Measurements from ENCODE around the gene ST6GALNAC2. TPM values are rescaled to one million over a fixed set of nuclear protein-coding genes. Genes with fewer than 3 reads are reported as not detected.
A peak's percentile ranks its signal among the peaks of the same experiment; 100 is the strongest.

Gene ST6GALNAC2
- total RNA-seq, 4 donors from 2014 or later, result 1.4 to 4.4 (median 1.6) TPM; not detected in 1

DNA sequence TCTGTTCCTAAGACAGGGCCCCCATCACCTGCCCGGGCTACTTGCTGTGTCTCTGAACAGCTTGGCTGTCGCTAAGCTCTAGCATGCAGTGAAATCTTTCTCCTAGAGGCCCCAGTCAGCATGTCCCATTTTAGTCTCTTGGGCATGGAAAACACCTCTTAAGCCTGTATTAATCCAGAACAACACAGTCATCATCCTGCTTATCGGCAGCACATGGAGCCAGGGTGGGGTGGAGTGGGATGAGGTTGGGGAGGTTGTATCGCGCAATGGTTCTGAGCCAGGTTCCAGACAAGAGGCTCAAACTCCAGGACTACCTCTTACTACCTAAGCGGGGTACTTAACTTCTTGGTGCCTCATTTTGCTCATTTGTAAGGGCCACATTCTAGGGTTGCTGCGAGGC, 7.8 kb downstream of the ST6GALNAC2 start:
- no peaks in the 10 kb centered on the region for H3K27me3 ChIP-seq
- H3K27ac ChIP-seq, result peak overlapping the region in 1 of 4 donors; percentile 4
- in situ Hi-C loops (cut with MboI; ENCODE audit: low pct_ligation_motif_present in 1 of 4, low pct_unique_long_range_greater_than_20kb in 1 of 4, low sequenced_read_pairs in 3 of 4) (no loop called here), intact Hi-C loops (cut with DNase I; ENCODE audit: low total_unique reads) (no loop called here)
- H3K9me3 ChIP-seq, result no peaks in the 10 kb centered on the region
- no peaks in the 10 kb centered on the region for H3K36me3 ChIP-seq
- H3K4me1 ChIP-seq, result no peaks in the 10 kb centered on the region
- no peak for DNase-seq
- TF ChIP-seq, protein P1, sequence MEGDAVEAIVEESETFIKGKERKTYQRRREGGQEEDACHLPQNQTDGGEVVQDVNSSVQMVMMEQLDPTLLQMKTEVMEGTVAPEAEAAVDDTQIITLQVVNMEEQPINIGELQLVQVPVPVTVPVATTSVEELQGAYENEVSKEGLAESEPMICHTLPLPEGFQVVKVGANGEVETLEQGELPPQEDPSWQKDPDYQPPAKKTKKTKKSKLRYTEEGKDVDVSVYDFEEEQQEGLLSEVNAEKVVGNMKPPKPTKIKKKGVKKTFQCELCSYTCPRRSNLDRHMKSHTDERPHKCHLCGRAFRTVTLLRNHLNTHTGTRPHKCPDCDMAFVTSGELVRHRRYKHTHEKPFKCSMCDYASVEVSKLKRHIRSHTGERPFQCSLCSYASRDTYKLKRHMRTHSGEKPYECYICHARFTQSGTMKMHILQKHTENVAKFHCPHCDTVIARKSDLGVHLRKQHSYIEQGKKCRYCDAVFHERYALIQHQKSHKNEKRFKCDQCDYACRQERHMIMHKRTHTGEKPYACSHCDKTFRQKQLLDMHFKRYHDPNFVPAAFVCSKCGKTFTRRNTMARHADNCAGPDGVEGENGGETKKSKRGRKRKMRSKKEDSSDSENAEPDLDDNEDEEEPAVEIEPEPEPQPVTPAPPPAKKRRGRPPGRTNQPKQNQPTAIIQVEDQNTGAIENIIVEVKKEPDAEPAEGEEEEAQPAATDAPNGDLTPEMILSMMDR (IDR thresholded peaks at IDR 0.05), result no peak
- TF ChIP-seq POLR2AphosphoS5 (IDR thresholded peaks at IDR 0.05) (no peak), EP300 (IDR thresholded peaks at IDR 0.05; ENCODE audit: low read depth) (no peak), POLR2A (IDR thresholded peaks at IDR 0.05) (no peak)
- WGBS, 2 donors (ENCODE audit: low coverage in 1 of 2), result 95 to 100% methylated on average over 1 to 7 of the region's 7 CpGs
- H3K4me3 ChIP-seq, result no peak overlapping the region

DNA sequence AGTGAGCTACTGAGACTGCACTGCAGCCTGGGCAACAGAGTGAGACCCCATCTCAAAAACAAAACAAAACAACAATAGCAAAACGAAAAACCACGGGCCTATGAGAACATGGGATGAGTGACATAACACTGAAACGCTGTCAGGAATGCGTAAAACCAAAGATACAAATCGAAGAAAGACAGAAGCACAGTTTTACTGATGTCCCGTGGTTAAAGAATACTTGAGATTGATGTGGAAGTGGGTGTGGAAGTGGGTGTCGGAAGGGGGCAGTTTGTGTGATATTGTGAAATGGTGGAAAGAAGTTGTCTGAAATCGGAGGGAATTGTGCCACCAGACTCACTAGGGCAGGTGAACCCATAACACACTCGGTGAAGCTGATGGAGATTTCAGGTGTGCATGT, 9.5 kb downstream of the ST6GALNAC2 start:
- WGBS, 2 donors (ENCODE audit: low coverage in 1 of 2), result 87 to 93% methylated on average over 9 of the region's 9 CpGs
- TF ChIP-seq POLR2AphosphoS5 (IDR thresholded peaks at IDR 0.05) (no peak), POLR2A (IDR thresholded peaks at IDR 0.05) (no peak), EP300 (IDR thresholded peaks at IDR 0.05; ENCODE audit: low read depth) (no peak)
- TF ChIP-seq, protein P1 (IDR thresholded peaks at IDR 0.05), result no peak

DNA sequence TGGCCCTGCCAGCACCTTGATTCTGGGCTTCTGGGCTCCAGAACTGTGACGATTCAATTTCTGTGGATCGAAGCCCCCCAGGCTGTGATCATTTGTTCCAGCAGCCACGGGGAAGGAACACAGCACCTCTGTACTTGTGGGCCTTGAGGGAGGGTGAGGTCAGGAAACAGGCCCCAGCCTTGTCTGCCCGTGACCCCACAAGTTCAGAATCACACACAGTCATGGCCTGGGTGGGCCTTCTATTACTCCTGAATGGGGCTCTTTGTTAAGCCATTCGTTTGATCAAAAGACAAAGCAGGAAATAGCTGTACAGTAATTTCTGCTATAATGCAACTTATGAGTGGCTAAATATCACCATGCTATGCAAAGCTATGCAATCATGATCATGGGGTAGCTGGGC, 10.1 kb downstream of the ST6GALNAC2 start:
- DNase-seq, result no peak
- H3K4me3 ChIP-seq, result no peak overlapping the region
- H3K4me1 ChIP-seq, result no peaks in the 10 kb centered on the region
- no peaks in the 10 kb centered on the region for H3K9me3 ChIP-seq
- H3K27ac ChIP-seq, result peak overlapping the region in 1 of 4 donors; percentile 43
- in situ Hi-C loops (cut with MboI; ENCODE audit: low pct_ligation_motif_present in 1 of 4, low pct_unique_long_range_greater_than_20kb in 1 of 4, low sequenced_read_pairs in 3 of 4) (no loop called here), intact Hi-C loops (cut with DNase I; ENCODE audit: low total_unique reads) (no loop called here)
- no peak for TF ChIP-seq EP300 (IDR thresholded peaks at IDR 0.05; ENCODE audit: low read depth)
- no peak for TF ChIP-seq POLR2AphosphoS5 (IDR thresholded peaks at IDR 0.05)
- TF ChIP-seq, protein P1 (IDR thresholded peaks at IDR 0.05), result no peak
- no peak for TF ChIP-seq POLR2A (IDR thresholded peaks at IDR 0.05)
- no peaks in the 10 kb centered on the region for H3K36me3 ChIP-seq
- 74% methylated on average over 5 of the region's 5 CpGs; no CpG with 5 or more reads in 1 of the 2 donors for WGBS, 2 donors (ENCODE audit: low coverage in 1 of 2)
- no peaks in the 10 kb centered on the region for H3K27me3 ChIP-seq

More for the DNA sequence above, 9.5 kb downstream of the ST6GALNAC2 start:
- no peaks in the 10 kb centered on the region for H3K9me3 ChIP-seq
- no peak for DNase-seq
- no peaks in the 10 kb centered on the region for H3K36me3 ChIP-seq
- H3K4me3 ChIP-seq, result no peak overlapping the region
- no peak overlapping the region for H3K27ac ChIP-seq
- in situ Hi-C loops (cut with MboI; ENCODE audit: low pct_ligation_motif_present in 1 of 4, low pct_unique_long_range_greater_than_20kb in 1 of 4, low sequenced_read_pairs in 3 of 4), result no loop called here
- H3K27me3 ChIP-seq, result no peaks in the 10 kb centered on the region
- intact Hi-C loops (cut with DNase I; ENCODE audit: low total_unique reads), result no loop called here
- H3K4me1 ChIP-seq, result no peaks in the 10 kb centered on the region

DNA sequence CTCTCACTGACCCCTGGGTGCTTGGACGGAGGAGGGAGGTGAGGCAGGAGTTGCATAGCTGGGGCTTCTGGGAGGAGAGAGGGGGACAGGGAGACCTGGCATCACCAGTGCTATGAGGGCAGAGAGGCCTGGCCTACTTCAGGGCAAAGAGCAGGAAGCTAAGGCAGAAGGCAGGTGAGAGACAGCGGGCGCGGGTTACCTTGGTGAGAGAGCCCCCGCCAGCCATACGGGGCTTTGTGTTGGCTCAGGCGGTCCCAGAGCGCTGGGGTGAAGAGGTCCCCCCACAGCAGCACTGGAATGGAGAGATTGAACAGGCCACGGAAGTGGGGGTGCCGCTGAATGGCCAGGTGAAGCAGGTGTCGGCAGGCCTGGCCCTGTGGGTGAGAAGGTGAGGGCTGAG, 11.5 kb downstream of the ST6GALNAC2 start:
- WGBS, 2 donors (ENCODE audit: low coverage in 1 of 2), result 93% methylated on average over 11 of the region's 11 CpGs; no CpG with 5 or more reads in 1 of the 2 donors
- TF ChIP-seq POLR2A (IDR thresholded peaks at IDR 0.05), result no peak
- TF ChIP-seq, protein P1 (IDR thresholded peaks at IDR 0.05), result no peak
- TF ChIP-seq EP300 (IDR thresholded peaks at IDR 0.05; ENCODE audit: low read depth), result no peak
- TF ChIP-seq POLR2AphosphoS5 (IDR thresholded peaks at IDR 0.05), result no peak
- in situ Hi-C loops (cut with MboI; ENCODE audit: low pct_ligation_motif_present in 1 of 4, low pct_unique_long_range_greater_than_20kb in 1 of 4, low sequenced_read_pairs in 3 of 4), result no loop called here
- Histone ChIP-seq H3K9me3 (no peaks in the 10 kb centered on the region), H3K36me3 (no peaks in the 10 kb centered on the region), H3K4me1 (no peaks in the 10 kb centered on the region), H3K4me3 (no peak overlapping the region), H3K27me3 (no peaks in the 10 kb centered on the region), H3K27ac (peak overlapping the region in 1 of 4 donors; percentile 43)
- intact Hi-C loops (cut with DNase I; ENCODE audit: low total_unique reads), result no loop called here
- no peak for DNase-seq
